Colonic mucosa (tissue), 4 donors: ENCODE measurements around the gene GP1BB. TPM values are rescaled to one million over a fixed set of nuclear protein-coding genes. Genes with fewer than 3 reads are reported as not detected.
"Not testable (repeated sequence)": the region's sequence is repeated elsewhere in the genome, so short reads cannot be mapped to it uniquely, and the experiment has no call there.

Source experiments
- DNase-seq: peaks from one replicate; pipeline ENCODE4 v3.0.0-alpha.2; 2020
- H3K27ac ChIP-seq: fragments of 200-600 bp; one replicate; pipeline ENCODE4 v1.8.0; 2021
- H3K27me3 ChIP-seq: fragments of 200-600 bp; one replicate; pipeline ENCODE4 v1.8.0; 2021
- H3K36me3 ChIP-seq: fragments of 200-600 bp; one replicate; pipeline ENCODE4 v1.8.0; 2021
- H3K4me1 ChIP-seq: fragments of 200-600 bp; one replicate; pipeline ENCODE4 v1.8.0; 2021; ENCODE audit warnings: mild to moderate bottlenecking
- H3K4me3 ChIP-seq: fragments of 200-600 bp; one replicate; pipeline ENCODE4 v1.8.0; 2021
- H3K9ac ChIP-seq, 2 donors: one replicate each; pipeline ENCODE4 v1.7.0; 2013; ENCODE audit warnings: control low read depth in 2 of 2, low read depth in 2 of 2, low read length in 2 of 2
- H3K9me3 ChIP-seq: fragments of 200-600 bp; one replicate; pipeline ENCODE4 v1.8.0; 2021
- CTCF ChIP-seq: fragments of 200-600 bp; IDR thresholded peaks from one replicate; pipeline ENCODE4 v1.8.0; 2022; ENCODE audit warnings: antibody characterized with exemption, mild to moderate bottlenecking
- intact Hi-C: fragments of 100-400 bp; cut with DNase I; formaldehyde crosslinking; loops from one replicate; pipeline ENCODE4 v1.14.1; 2022
- total RNA-seq, 2 donors: library from RNA; stranded (reverse); fragmentation: NEBNext Ultra II Directional in 1 of 2; extraction: Animal tissue kit (Norgen Biotek cat#: 25700) in 1 of 2; gene quantifications; one replicate each; pipeline ENCODE4 v1.2.1, GENCODE V29; 2021
- donor health status: healthy.
- donor health status: DM: no; HTN: no; CAD: no.
- donor health status: DM: no; HTN: no; CAD: no.

GP1BB gene
- 1 to 10 TPM in 1 of 2 donors, under 1 TPM in 1; 0.45 to 1.1 TPM for total RNA-seq

GRCh38 chr22:19723232-19723982, at the start of gene GP1BB:
GP1BB (plus strand) TSS chr22:19723539; CDS start chr22:19723570, 31 bp downstream.
- peaks cover 8% of the 10 kb centered on the region for H3K4me1 ChIP-seq
- no peaks in the 10 kb centered on the region for H3K9me3 ChIP-seq
- no peak for TF ChIP-seq CTCF
- no peaks in the 10 kb centered on the region for H3K36me3 ChIP-seq
- no peak within 1 kb of the TSS for H3K27ac ChIP-seq
- DNase-seq: peak; percentile 42
- intact Hi-C loops: no loop called here
- H3K9ac ChIP-seq: no peak within 1 kb of the TSS
- peaks cover 60% of the 10 kb centered on the region for H3K27me3 ChIP-seq
- H3K4me3 ChIP-seq: peak within 1 kb of the TSS; percentile 15

- intact Hi-C loops: no loop called here
Measured at GRCh38 chr22:19673660-19674059, 49.7 kb upstream of the GP1BB start.

GRCh38 chr22:19674129-19674928, 49.0 kb upstream of the GP1BB start:
- Histone ChIP-seq H3K4me3 (no peak overlapping the region), H3K9ac (no peak overlapping the region), H3K27ac (no peak overlapping the region), H3K9me3 (no peaks in the 10 kb centered on the region), H3K27me3 (no peaks in the 10 kb centered on the region), H3K36me3 (no peaks in the 10 kb centered on the region), H3K4me1 (no peaks in the 10 kb centered on the region)
- no peak for DNase-seq
- no peak for TF ChIP-seq CTCF
- intact Hi-C loops: no loop called here

More at GRCh38 chr22:19673660-19674059, 49.7 kb upstream of the GP1BB start:
- DNase-seq: no peak
- no peaks in the 10 kb centered on the region for H3K36me3 ChIP-seq
- H3K4me1 ChIP-seq: no peaks in the 10 kb centered on the region
- H3K4me3 ChIP-seq: no peak overlapping the region
- H3K9ac ChIP-seq: no peak overlapping the region
- no peaks in the 10 kb centered on the region for H3K27me3 ChIP-seq
- H3K9me3 ChIP-seq: no peaks in the 10 kb centered on the region
- no peak overlapping the region for H3K27ac ChIP-seq
- TF ChIP-seq CTCF: no peak

- H3K4me1 ChIP-seq: no peaks in the 10 kb centered on the region
- intact Hi-C loops: no loop called here
- H3K27me3 ChIP-seq: no peaks in the 10 kb centered on the region
- H3K9me3 ChIP-seq: no peaks in the 10 kb centered on the region
- TF ChIP-seq CTCF: no peak
- H3K27ac ChIP-seq: no peak overlapping the region
- no peaks in the 10 kb centered on the region for H3K36me3 ChIP-seq
- no peak for DNase-seq
- H3K9ac ChIP-seq: no peak overlapping the region
- H3K4me3 ChIP-seq: no peak overlapping the region
Measured at GRCh38 chr22:19674929-19675253, 48.4 kb upstream of the GP1BB start.

GRCh38 chr22:19675428-19675827, 47.9 kb upstream of the GP1BB start:
- Histone ChIP-seq H3K4me3 (no peak overlapping the region), H3K27ac (no peak overlapping the region), H3K9ac (no peak overlapping the region), H3K36me3 (no peaks in the 10 kb centered on the region), H3K27me3 (no peaks in the 10 kb centered on the region), H3K9me3 (no peaks in the 10 kb centered on the region), H3K4me1 (no peaks in the 10 kb centered on the region)
- TF ChIP-seq CTCF: no peak
- intact Hi-C loops: no loop called here
- DNase-seq: no peak

GRCh38 chr22:19676437-19676836, 46.9 kb upstream of the GP1BB start:
- H3K4me3 ChIP-seq, H3K9ac ChIP-seq, H3K27ac ChIP-seq, H3K27me3 ChIP-seq, H3K9me3 ChIP-seq, intact Hi-C loops, H3K4me1 ChIP-seq, DNase-seq, H3K36me3 ChIP-seq: not testable (repeated sequence)
